Memory B cell (primary cell): ENCODE results near the gene SPRED2.
A peak's percentile ranks its signal among the peaks of the same experiment; 100 is the strongest.

Experiments used
- ATAC-seq: fragments of 150-1000 bp; cut with Tn5 transposase; 2 replicates; pipeline ENCODE4 v1.10.0; 2021; ENCODE audit warnings: low read depth, mild to moderate bottlenecking, moderate library complexity
- DNase-seq, 2 donors: peaks; one replicate each; pipeline ENCODE4 v3.0.0; 2022; ENCODE audit warnings: low spot score in 2 of 2
- H3K27ac Mint-ChIP-seq: one replicate; pipeline ENCODE4 v1.8.0; 2022; ENCODE audit warnings: mild to moderate bottlenecking, moderate library complexity, mixed read lengths
- H3K27me3 Mint-ChIP-seq: one replicate; pipeline ENCODE4 v1.8.0; 2022; ENCODE audit warnings: mixed read lengths
- H3K36me3 Mint-ChIP-seq: one replicate; pipeline ENCODE4 v1.8.0; 2022; ENCODE audit warnings: mild to moderate bottlenecking, mixed read lengths
- H3K4me1 Mint-ChIP-seq: one replicate; pipeline ENCODE4 v1.8.0; 2022; ENCODE audit warnings: mixed read lengths
- H3K4me3 Mint-ChIP-seq: one replicate; pipeline ENCODE4 v1.8.0; 2022; ENCODE audit warnings: mild to moderate bottlenecking, moderate library complexity, mixed read lengths
- H3K9me3 Mint-ChIP-seq: one replicate; pipeline ENCODE4 v1.8.0; 2022; ENCODE audit warnings: mixed read lengths

SPRED2 gene

GRCh38 chr2:65432227-65433190 is at the start of gene SPRED2:
SPRED2 (minus strand) TSS chr2:65432599; CDS start chr2:65431987, 612 bp downstream.
- Mint-ChIP-seq H3K4me1 (peaks cover 24% of the 10 kb centered on the region), H3K4me3 (peak within 1 kb of the TSS; percentile 99), H3K27ac (peak within 1 kb of the TSS; percentile 80), H3K36me3 (no peaks in the 10 kb centered on the region), H3K27me3 (peaks cover 15% of the 10 kb centered on the region), H3K9me3 (no peaks in the 10 kb centered on the region)
- ATAC-seq = peak; percentile 28
- peak; percentile 32 to 48 for DNase-seq

- ATAC-seq (no peak), DNase-seq (no peak)
- Mint-ChIP-seq H3K4me3 (no peak overlapping the region), H3K27ac (no peak overlapping the region), H3K4me1 (no peaks in the 10 kb centered on the region), H3K27me3 (peaks cover 9% of the 10 kb centered on the region), H3K9me3 (no peaks in the 10 kb centered on the region), H3K36me3 (no peaks in the 10 kb centered on the region)
Observed at GRCh38 chr2:65481961-65482360, 49.6 kb upstream of the SPRED2 start.

GRCh38 chr2:65479524-65479923 is 47.1 kb upstream of the SPRED2 start:
- no peaks in the 10 kb centered on the region for H3K4me1 Mint-ChIP-seq
- ATAC-seq (no peak), DNase-seq (no peak)
- no peak overlapping the region for H3K4me3 Mint-ChIP-seq
- H3K36me3 Mint-ChIP-seq = peaks cover 6% of the 10 kb centered on the region
- H3K9me3 Mint-ChIP-seq = peaks cover 9% of the 10 kb centered on the region
- H3K27ac Mint-ChIP-seq = no peak overlapping the region
- H3K27me3 Mint-ChIP-seq = peaks cover 11% of the 10 kb centered on the region

- no peak for DNase-seq
- Mint-ChIP-seq H3K9me3 (peaks cover 11% of the 10 kb centered on the region), H3K27ac (no peak overlapping the region), H3K4me1 (no peaks in the 10 kb centered on the region), H3K27me3 (peaks cover 8% of the 10 kb centered on the region), H3K36me3 (peaks cover 6% of the 10 kb centered on the region), H3K4me3 (no peak overlapping the region)
- no peak for ATAC-seq
Observed at GRCh38 chr2:65478498-65479135, 46.2 kb upstream of the SPRED2 start.

GRCh38 chr2:65477590-65477989 is 45.2 kb upstream of the SPRED2 start:
- no peak overlapping the region for H3K4me3 Mint-ChIP-seq
- H3K4me1 Mint-ChIP-seq = no peaks in the 10 kb centered on the region
- peaks cover 6% of the 10 kb centered on the region for H3K36me3 Mint-ChIP-seq
- H3K9me3 Mint-ChIP-seq = peaks cover 11% of the 10 kb centered on the region
- ATAC-seq = no peak
- H3K27ac Mint-ChIP-seq = no peak overlapping the region
- no peak for DNase-seq
- peaks cover 6% of the 10 kb centered on the region for H3K27me3 Mint-ChIP-seq

GRCh38 chr2:65476778-65477177 is 44.4 kb upstream of the SPRED2 start:
- Mint-ChIP-seq H3K27ac (no peak overlapping the region), H3K36me3 (peaks cover 8% of the 10 kb centered on the region), H3K9me3 (peaks cover 11% of the 10 kb centered on the region), H3K4me3 (no peak overlapping the region), H3K4me1 (no peaks in the 10 kb centered on the region), H3K27me3 (peaks cover 6% of the 10 kb centered on the region)
- no peak for DNase-seq
- no peak for ATAC-seq

GRCh38 chr2:65475000-65475399 is 42.6 kb upstream of the SPRED2 start:
- H3K4me1 Mint-ChIP-seq = no peaks in the 10 kb centered on the region
- no peak overlapping the region for H3K4me3 Mint-ChIP-seq
- peaks cover 4% of the 10 kb centered on the region for H3K27me3 Mint-ChIP-seq
- DNase-seq (no peak), ATAC-seq (no peak)
- H3K36me3 Mint-ChIP-seq = peaks cover 8% of the 10 kb centered on the region
- H3K27ac Mint-ChIP-seq = no peak overlapping the region
- peaks cover 11% of the 10 kb centered on the region for H3K9me3 Mint-ChIP-seq

- ATAC-seq = no peak
- Mint-ChIP-seq H3K36me3 (peaks cover 8% of the 10 kb centered on the region), H3K4me3 (no peak overlapping the region), H3K27ac (no peak overlapping the region), H3K4me1 (no peaks in the 10 kb centered on the region), H3K27me3 (peaks cover 4% of the 10 kb centered on the region), H3K9me3 (peaks cover 11% of the 10 kb centered on the region)
- DNase-seq = no peak
Observed at GRCh38 chr2:65473045-65473444, 40.6 kb upstream of the SPRED2 start.

GRCh38 chr2:65471409-65471808 is 39.0 kb upstream of the SPRED2 start:
- no peak overlapping the region for H3K4me3 Mint-ChIP-seq
- H3K27me3 Mint-ChIP-seq = peaks cover 4% of the 10 kb centered on the region
- DNase-seq (no peak), ATAC-seq (no peak)
- no peaks in the 10 kb centered on the region for H3K4me1 Mint-ChIP-seq
- peaks cover 11% of the 10 kb centered on the region for H3K9me3 Mint-ChIP-seq
- H3K27ac Mint-ChIP-seq = no peak overlapping the region
- peaks cover 8% of the 10 kb centered on the region for H3K36me3 Mint-ChIP-seq

GRCh38 chr2:65466551-65466950 is 34.2 kb upstream of the SPRED2 start:
- Mint-ChIP-seq H3K36me3 (peaks cover 4% of the 10 kb centered on the region), H3K9me3 (peaks cover 2% of the 10 kb centered on the region), H3K4me3 (no peak overlapping the region)

GRCh38 chr2:65465857-65466256 is 33.5 kb upstream of the SPRED2 start:
- peaks cover 2% of the 10 kb centered on the region for H3K9me3 Mint-ChIP-seq
- DNase-seq (no peak), ATAC-seq (no peak)
- no peak overlapping the region for H3K27ac Mint-ChIP-seq
- peaks cover 4% of the 10 kb centered on the region for H3K36me3 Mint-ChIP-seq
- H3K4me1 Mint-ChIP-seq = no peaks in the 10 kb centered on the region
- peaks cover 9% of the 10 kb centered on the region for H3K27me3 Mint-ChIP-seq
- no peak overlapping the region for H3K4me3 Mint-ChIP-seq

More at GRCh38 chr2:65466551-65466950, 34.2 kb upstream of the SPRED2 start:
- peaks cover 3% of the 10 kb centered on the region for H3K27me3 Mint-ChIP-seq
- ATAC-seq = no peak
- H3K4me1 Mint-ChIP-seq = no peaks in the 10 kb centered on the region
- DNase-seq = no peak
- no peak overlapping the region for H3K27ac Mint-ChIP-seq

GRCh38 chr2:65465124-65465523 is 32.7 kb upstream of the SPRED2 start:
- no peaks in the 10 kb centered on the region for H3K4me1 Mint-ChIP-seq

GRCh38 chr2:65464604-65465003 is 32.2 kb upstream of the SPRED2 start:
- peaks cover 11% of the 10 kb centered on the region for H3K27me3 Mint-ChIP-seq
- no peak overlapping the region for H3K4me3 Mint-ChIP-seq
- no peak overlapping the region for H3K27ac Mint-ChIP-seq
- ATAC-seq = no peak
- H3K4me1 Mint-ChIP-seq = no peaks in the 10 kb centered on the region
- H3K36me3 Mint-ChIP-seq = peaks cover 4% of the 10 kb centered on the region
- peaks cover 2% of the 10 kb centered on the region for H3K9me3 Mint-ChIP-seq
- DNase-seq = no peak

More at GRCh38 chr2:65465124-65465523, 32.7 kb upstream of the SPRED2 start:
- H3K9me3 Mint-ChIP-seq = peaks cover 2% of the 10 kb centered on the region
- H3K4me3 Mint-ChIP-seq = no peak overlapping the region
- no peak overlapping the region for H3K27ac Mint-ChIP-seq
- peaks cover 4% of the 10 kb centered on the region for H3K36me3 Mint-ChIP-seq
- no peak for ATAC-seq
- H3K27me3 Mint-ChIP-seq = peaks cover 9% of the 10 kb centered on the region
- no peak for DNase-seq

GRCh38 chr2:65458999-65459398 is 26.6 kb upstream of the SPRED2 start:
- H3K9me3 Mint-ChIP-seq = peaks cover 2% of the 10 kb centered on the region
- H3K4me1 Mint-ChIP-seq = no peaks in the 10 kb centered on the region
- H3K27me3 Mint-ChIP-seq = peaks cover 20% of the 10 kb centered on the region
- peaks cover 4% of the 10 kb centered on the region for H3K36me3 Mint-ChIP-seq
- ATAC-seq (no peak), DNase-seq (no peak)
- no peak overlapping the region for H3K27ac Mint-ChIP-seq
- H3K4me3 Mint-ChIP-seq = no peak overlapping the region
